OCI-LY1 (cell line): ENCODE data around the gene ARL16.

Source experiments
- H2AFZ ChIP-seq: fragments of 200-600 bp; sonication (generic), shearing (Covaris generic); 2 replicates; pipeline ENCODE4 v1.6.0; 2014; ENCODE audit warnings: antibody characterized with exemption, mild to moderate bottlenecking, low read length
- H3F3A ChIP-seq: fragments of 200-600 bp; sonication (generic), shearing (Covaris generic); 2 replicates; pipeline ENCODE4 v1.6.0; 2014; ENCODE audit warnings: mild to moderate bottlenecking, antibody characterized with exemption, low read length, moderate library complexity; ENCODE audit not compliant: insufficient read depth
- H3K27ac ChIP-seq: fragments of 200-600 bp; sonication (generic); 2 replicates; pipeline ENCODE4 v1.5.1; 2014; ENCODE audit warnings: low read length, mixed run types, mild to moderate bottlenecking, low read depth; ENCODE audit not compliant: poor library complexity, severe bottlenecking
- H3K27me3 ChIP-seq: fragments of 200-600 bp; sonication (generic); 2 replicates; pipeline ENCODE4 v1.6.0; 2014; ENCODE audit warnings: antibody characterized with exemption, mild to moderate bottlenecking, low read length, moderate library complexity; ENCODE audit not compliant: insufficient read depth
- H3K36me3 ChIP-seq: fragments of 200-600 bp; sonication (generic); 2 replicates; pipeline ENCODE4 v1.6.1; 2014; ENCODE audit warnings: mild to moderate bottlenecking, antibody characterized with exemption, low read length, moderate library complexity, mixed read lengths; ENCODE audit not compliant: insufficient read depth
- H3K4me1 ChIP-seq: fragments of 200-600 bp; sonication (generic); 2 replicates; pipeline ENCODE4 v1.5.1; 2014; ENCODE audit warnings: mild to moderate bottlenecking, low read length, moderate library complexity; ENCODE audit not compliant: insufficient read depth, severe bottlenecking
- H3K4me2 ChIP-seq: fragments of 200-600 bp; sonication (generic), shearing (Covaris generic); 2 replicates; pipeline ENCODE4 v1.6.1; 2014; ENCODE audit warnings: low read length
- H3K4me3 ChIP-seq: fragments of 200-600 bp; sonication (generic); 2 replicates; pipeline ENCODE4 v1.5.1; 2014; ENCODE audit warnings: low read length, low read depth, mild to moderate bottlenecking, mixed read lengths; ENCODE audit not compliant: poor library complexity, severe bottlenecking
- H3K79me2 ChIP-seq: fragments of 200-600 bp; shearing (Covaris generic); 2 replicates; pipeline ENCODE4 v1.6.1; 2016; ENCODE audit warnings: mixed run types, low read length, mixed read lengths; ENCODE audit not compliant: insufficient read depth
- H3K9ac ChIP-seq: fragments of 200-600 bp; sonication (generic), shearing (Covaris generic); 2 replicates; pipeline ENCODE4 v1.6.1; 2014; ENCODE audit warnings: mild to moderate bottlenecking, low read length, mixed read lengths
- H3K9me2 ChIP-seq: fragments of 200-600 bp; sonication (generic), shearing (Covaris generic); 2 replicates; pipeline ENCODE4 v1.6.1; 2014; ENCODE audit warnings: low read depth, mild to moderate bottlenecking, low read length, mixed read lengths
- H3K9me3 ChIP-seq: fragments of 200-600 bp; shearing (Covaris generic); 2 replicates; pipeline ENCODE4 v1.6.1; 2014; ENCODE audit warnings: low read length, mixed read lengths
- H4K20me1 ChIP-seq: fragments of 200-600 bp; sonication (generic), shearing (Covaris generic); 2 replicates; pipeline ENCODE4 v1.6.0; 2016; ENCODE audit warnings: mild to moderate bottlenecking, low read length; ENCODE audit not compliant: insufficient read depth
- EZH2 ChIP-seq: fragments of 200-600 bp; sonication (generic), shearing (Covaris generic); IDR thresholded peaks from 2 replicates; pipeline ENCODE4 v1.8.0; 2017; ENCODE audit warnings: borderline replicate concordance, mixed run types, mild to moderate bottlenecking, antibody characterized with exemption, low read length, moderate library complexity, mixed read lengths
- TF ChIP-seq, protein P1 (sequence below): fragments of 200-600 bp; sonication (generic), shearing (Covaris generic); IDR thresholded peaks from 2 replicates; pipeline ENCODE4 v1.5.1; 2017; ENCODE audit warnings: mild to moderate bottlenecking, antibody characterized with exemption, low read length, moderate library complexity, mixed read lengths

Gene ARL16

GRCh38 chr17:81706757-81707624 is 23.4 kb upstream of the ARL16 start:
- Histone ChIP-seq H3K4me3 (no peak overlapping the region), H3K36me3 (peaks cover 57% of the 10 kb centered on the region), H3K4me2 (no peak overlapping the region), H3K79me2 (peaks cover 20% of the 10 kb centered on the region), H3K27me3 (no peaks in the 10 kb centered on the region), H3K9ac (no peak overlapping the region), H3K4me1 (peaks cover 37% of the 10 kb centered on the region), H2AFZ (no peak overlapping the region), H3K9me3 (no peaks in the 10 kb centered on the region), H3K9me2 (no peaks in the 10 kb centered on the region), H3K27ac (no peak overlapping the region), H3F3A (0 out of 2 replicates have a peak, but pooled peaks cover 4% of the 10 kb centered on the region), H4K20me1 (no peaks in the 10 kb centered on the region)
- TF ChIP-seq EZH2, result no peak
- TF ChIP-seq, protein P1, sequence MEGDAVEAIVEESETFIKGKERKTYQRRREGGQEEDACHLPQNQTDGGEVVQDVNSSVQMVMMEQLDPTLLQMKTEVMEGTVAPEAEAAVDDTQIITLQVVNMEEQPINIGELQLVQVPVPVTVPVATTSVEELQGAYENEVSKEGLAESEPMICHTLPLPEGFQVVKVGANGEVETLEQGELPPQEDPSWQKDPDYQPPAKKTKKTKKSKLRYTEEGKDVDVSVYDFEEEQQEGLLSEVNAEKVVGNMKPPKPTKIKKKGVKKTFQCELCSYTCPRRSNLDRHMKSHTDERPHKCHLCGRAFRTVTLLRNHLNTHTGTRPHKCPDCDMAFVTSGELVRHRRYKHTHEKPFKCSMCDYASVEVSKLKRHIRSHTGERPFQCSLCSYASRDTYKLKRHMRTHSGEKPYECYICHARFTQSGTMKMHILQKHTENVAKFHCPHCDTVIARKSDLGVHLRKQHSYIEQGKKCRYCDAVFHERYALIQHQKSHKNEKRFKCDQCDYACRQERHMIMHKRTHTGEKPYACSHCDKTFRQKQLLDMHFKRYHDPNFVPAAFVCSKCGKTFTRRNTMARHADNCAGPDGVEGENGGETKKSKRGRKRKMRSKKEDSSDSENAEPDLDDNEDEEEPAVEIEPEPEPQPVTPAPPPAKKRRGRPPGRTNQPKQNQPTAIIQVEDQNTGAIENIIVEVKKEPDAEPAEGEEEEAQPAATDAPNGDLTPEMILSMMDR, result no peak; the same call in 1 of the 2 replicates

GRCh38 chr17:81706232-81706611 is 22.6 kb upstream of the ARL16 start:
- Histone ChIP-seq H3K9me3 (no peaks in the 10 kb centered on the region), H3K4me2 (no peak overlapping the region), H3F3A (0 out of 2 replicates have a peak, but pooled peaks cover 4% of the 10 kb centered on the region), H3K79me2 (peaks cover 28% of the 10 kb centered on the region), H3K9me2 (no peaks in the 10 kb centered on the region), H4K20me1 (no peaks in the 10 kb centered on the region), H3K9ac (no peak overlapping the region), H3K27ac (no peak overlapping the region), H2AFZ (no peak overlapping the region), H3K4me3 (no peak overlapping the region), H3K36me3 (peaks cover 65% of the 10 kb centered on the region), H3K4me1 (peaks cover 37% of the 10 kb centered on the region), H3K27me3 (no peaks in the 10 kb centered on the region)
- TF ChIP-seq, protein P1, result no peak
- no peak for TF ChIP-seq EZH2

DNA sequence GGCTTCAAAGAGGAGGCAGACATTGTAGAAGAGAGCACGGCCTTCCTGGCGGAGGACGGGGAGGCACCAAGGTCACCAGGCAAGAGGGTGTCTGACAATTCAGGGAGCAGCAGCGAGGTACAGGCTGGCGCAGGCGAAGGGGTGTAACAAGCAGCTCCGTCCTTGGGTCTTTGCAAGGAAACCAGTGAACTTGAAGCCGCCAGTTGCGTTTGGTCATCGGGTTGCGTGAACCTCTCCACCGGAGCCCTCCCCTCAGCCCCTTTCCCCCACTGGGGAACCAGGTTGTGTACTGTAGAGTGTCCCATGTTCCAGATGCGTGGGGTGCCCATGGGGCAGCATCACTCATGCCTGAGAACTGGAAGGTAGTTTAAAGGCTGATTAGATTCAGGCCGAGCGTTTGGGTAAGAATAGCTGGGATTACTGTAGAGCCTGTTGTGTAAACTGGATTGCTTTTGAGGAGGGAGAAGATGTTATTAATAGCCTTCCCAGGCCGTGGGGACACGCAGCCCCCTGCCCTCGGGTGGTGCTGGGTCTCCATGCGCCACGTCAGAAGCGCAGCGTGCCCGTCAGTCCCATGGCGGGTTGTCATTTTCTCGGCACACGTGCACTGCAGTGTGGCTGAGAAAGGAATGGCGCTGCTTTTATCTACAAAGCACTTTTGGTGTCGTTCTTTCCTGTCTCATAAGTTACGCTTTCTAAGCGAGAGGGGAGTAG is 22.1 kb upstream of the ARL16 start:
- no peaks in the 10 kb centered on the region for H3K9me2 ChIP-seq
- H4K20me1 ChIP-seq, result no peaks in the 10 kb centered on the region
- H3K4me3 ChIP-seq, result no peak overlapping the region
- peaks cover 37% of the 10 kb centered on the region for H3K4me1 ChIP-seq
- no peak overlapping the region for H2AFZ ChIP-seq
- TF ChIP-seq, protein P1, result no peak
- no peak for TF ChIP-seq EZH2
- H3F3A ChIP-seq, result 0 out of 2 replicates have a peak, but pooled peaks cover 4% of the 10 kb centered on the region
- H3K36me3 ChIP-seq, result peaks cover 70% of the 10 kb centered on the region
- no peaks in the 10 kb centered on the region for H3K27me3 ChIP-seq
- H3K9ac ChIP-seq, result no peak overlapping the region
- H3K79me2 ChIP-seq, result peaks cover 31% of the 10 kb centered on the region
- no peak overlapping the region for H3K4me2 ChIP-seq
- no peak overlapping the region for H3K27ac ChIP-seq
- H3K9me3 ChIP-seq, result no peaks in the 10 kb centered on the region
